Measurements from ENCODE around the gene KRT8.

The KRT8 gene

DNA sequence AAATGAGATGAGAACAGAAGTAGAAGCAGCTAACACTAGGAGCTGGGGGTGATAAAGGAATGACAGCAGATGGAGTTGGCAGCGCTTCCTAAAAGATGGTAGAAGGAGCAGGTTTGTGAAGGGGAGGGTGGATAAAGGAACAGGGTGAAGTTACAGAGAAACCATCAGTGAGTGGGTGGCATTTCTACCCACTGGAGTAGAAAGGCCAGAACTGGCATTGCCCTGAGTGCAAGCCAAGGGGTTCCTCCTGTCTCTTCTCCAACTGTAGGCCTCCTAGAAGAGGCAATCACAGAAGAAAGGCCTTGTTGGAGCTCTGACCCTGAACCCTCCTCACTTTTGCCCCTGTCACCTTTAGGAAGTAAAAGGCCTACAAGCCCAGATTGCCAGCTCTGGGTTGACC is 46.2 kb upstream of the KRT8 start:
- Histone ChIP-seq H3K27me3 (ENCODE audit: control insufficient read depth, insufficient read depth, low read length) (no peaks in the 10 kb centered on the region), H2AFZ (no peak overlapping the region), H3K4me3 (ENCODE audit: low read depth, low read length) (no peak overlapping the region), H3K9ac (no peak overlapping the region), H3K36me3 (ENCODE audit: control insufficient read depth, insufficient read depth, low read length) (no peaks in the 10 kb centered on the region), H3K9me3 (ENCODE audit: control insufficient read depth, low read length) (no peaks in the 10 kb centered on the region), H3K4me1 (peaks cover 12% of the 10 kb centered on the region), H3K79me2 (no peaks in the 10 kb centered on the region), H3K27ac (no peak overlapping the region), H3K4me2 (ENCODE audit: low read length) (no peak overlapping the region)
- TF ChIP-seq, protein P1, sequence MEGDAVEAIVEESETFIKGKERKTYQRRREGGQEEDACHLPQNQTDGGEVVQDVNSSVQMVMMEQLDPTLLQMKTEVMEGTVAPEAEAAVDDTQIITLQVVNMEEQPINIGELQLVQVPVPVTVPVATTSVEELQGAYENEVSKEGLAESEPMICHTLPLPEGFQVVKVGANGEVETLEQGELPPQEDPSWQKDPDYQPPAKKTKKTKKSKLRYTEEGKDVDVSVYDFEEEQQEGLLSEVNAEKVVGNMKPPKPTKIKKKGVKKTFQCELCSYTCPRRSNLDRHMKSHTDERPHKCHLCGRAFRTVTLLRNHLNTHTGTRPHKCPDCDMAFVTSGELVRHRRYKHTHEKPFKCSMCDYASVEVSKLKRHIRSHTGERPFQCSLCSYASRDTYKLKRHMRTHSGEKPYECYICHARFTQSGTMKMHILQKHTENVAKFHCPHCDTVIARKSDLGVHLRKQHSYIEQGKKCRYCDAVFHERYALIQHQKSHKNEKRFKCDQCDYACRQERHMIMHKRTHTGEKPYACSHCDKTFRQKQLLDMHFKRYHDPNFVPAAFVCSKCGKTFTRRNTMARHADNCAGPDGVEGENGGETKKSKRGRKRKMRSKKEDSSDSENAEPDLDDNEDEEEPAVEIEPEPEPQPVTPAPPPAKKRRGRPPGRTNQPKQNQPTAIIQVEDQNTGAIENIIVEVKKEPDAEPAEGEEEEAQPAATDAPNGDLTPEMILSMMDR (IDR thresholded peaks at IDR 0.05), result no peak

DNA sequence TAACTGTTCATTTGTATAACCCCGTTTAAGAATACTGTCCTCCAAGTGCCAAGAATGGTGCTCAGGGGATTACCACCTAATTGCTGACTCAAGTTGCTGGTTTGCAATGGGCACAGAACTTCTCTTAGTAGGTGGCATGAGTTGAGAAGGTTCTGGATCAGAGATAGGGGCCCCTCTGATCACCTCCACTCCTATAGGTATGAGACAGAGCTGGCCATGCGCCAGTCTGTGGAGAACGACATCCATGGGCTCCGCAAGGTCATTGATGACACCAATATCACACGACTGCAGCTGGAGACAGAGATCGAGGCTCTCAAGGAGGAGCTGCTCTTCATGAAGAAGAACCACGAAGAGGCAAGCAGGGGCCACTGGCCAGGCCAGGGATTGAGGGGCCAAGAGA is 45.7 kb upstream of the KRT8 start:
- H3K4me2 ChIP-seq (ENCODE audit: low read length), result peak overlapping the region; percentile 93
- H3K4me1 ChIP-seq, result peaks cover 12% of the 10 kb centered on the region
- no peak overlapping the region for H2AFZ ChIP-seq
- no peaks in the 10 kb centered on the region for H3K27me3 ChIP-seq (ENCODE audit: control insufficient read depth, insufficient read depth, low read length)
- no peaks in the 10 kb centered on the region for H3K9me3 ChIP-seq (ENCODE audit: control insufficient read depth, low read length)
- peak overlapping the region; percentile 60 for H3K4me3 ChIP-seq (ENCODE audit: low read depth, low read length)
- no peaks in the 10 kb centered on the region for H3K79me2 ChIP-seq
- no peak overlapping the region for H3K27ac ChIP-seq
- H3K36me3 ChIP-seq (ENCODE audit: control insufficient read depth, insufficient read depth, low read length), result no peaks in the 10 kb centered on the region
- H3K9ac ChIP-seq, result no peak overlapping the region
- TF ChIP-seq, protein P1 (IDR thresholded peaks at IDR 0.05), result no peak

DNA sequence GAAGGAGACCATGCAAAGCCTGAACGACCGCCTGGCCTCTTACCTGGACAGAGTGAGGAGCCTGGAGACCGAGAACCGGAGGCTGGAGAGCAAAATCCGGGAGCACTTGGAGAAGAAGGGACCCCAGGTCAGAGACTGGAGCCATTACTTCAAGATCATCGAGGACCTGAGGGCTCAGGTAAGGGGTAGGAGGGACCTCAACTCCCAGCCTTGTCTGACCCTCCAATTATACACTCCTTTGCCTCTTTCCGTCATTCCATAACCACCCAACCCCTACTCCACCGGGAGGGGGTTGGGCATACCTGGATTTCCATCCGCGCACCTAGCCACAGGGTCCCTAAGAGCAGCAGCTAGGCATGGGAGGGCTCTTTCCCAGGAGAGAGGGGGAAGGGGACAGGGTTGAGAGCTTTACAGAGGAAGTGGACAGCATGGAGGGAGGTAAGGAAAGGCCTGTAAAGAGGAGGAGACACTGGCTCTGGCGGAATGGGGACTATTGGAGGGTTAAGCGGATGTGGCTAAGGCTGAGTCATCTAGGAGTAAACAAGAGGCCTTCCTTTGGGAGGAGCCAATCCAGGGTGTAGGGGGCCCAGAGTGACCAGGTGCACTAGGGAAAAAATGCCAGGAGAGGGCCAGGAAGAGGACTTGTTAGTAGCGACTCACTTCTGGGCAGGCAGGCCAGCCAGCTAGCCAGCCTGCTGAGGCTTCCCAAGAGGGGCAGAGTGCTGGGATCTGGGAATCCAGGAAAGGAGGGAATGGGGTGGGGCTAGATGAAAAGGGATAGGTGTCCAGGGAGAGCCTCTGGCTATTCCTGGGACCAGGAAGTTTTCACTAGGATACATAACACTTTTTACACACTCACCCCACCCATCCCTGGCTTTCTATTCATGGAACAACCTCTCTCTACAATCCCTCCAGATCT is 44.8 kb upstream of the KRT8 start:
- H3K79me2 ChIP-seq, result no peaks in the 10 kb centered on the region
- H3K4me1 ChIP-seq, result peaks cover 12% of the 10 kb centered on the region
- H3K36me3 ChIP-seq (ENCODE audit: control insufficient read depth, insufficient read depth, low read length), result no peaks in the 10 kb centered on the region
- H3K27me3 ChIP-seq (ENCODE audit: control insufficient read depth, insufficient read depth, low read length), result no peaks in the 10 kb centered on the region
- TF ChIP-seq, protein P1 (IDR thresholded peaks at IDR 0.05), result no peak
- H3K27ac ChIP-seq, result peak overlapping the region; percentile 86
- H3K4me2 ChIP-seq (ENCODE audit: low read length), result peak overlapping the region; percentile 93
- H3K9ac ChIP-seq, result peak overlapping the region; percentile 43
- peak overlapping the region; percentile 60 for H3K4me3 ChIP-seq (ENCODE audit: low read depth, low read length)
- H2AFZ ChIP-seq, result peak overlapping the region; percentile 94
- H3K9me3 ChIP-seq (ENCODE audit: control insufficient read depth, low read length), result no peaks in the 10 kb centered on the region

DNA sequence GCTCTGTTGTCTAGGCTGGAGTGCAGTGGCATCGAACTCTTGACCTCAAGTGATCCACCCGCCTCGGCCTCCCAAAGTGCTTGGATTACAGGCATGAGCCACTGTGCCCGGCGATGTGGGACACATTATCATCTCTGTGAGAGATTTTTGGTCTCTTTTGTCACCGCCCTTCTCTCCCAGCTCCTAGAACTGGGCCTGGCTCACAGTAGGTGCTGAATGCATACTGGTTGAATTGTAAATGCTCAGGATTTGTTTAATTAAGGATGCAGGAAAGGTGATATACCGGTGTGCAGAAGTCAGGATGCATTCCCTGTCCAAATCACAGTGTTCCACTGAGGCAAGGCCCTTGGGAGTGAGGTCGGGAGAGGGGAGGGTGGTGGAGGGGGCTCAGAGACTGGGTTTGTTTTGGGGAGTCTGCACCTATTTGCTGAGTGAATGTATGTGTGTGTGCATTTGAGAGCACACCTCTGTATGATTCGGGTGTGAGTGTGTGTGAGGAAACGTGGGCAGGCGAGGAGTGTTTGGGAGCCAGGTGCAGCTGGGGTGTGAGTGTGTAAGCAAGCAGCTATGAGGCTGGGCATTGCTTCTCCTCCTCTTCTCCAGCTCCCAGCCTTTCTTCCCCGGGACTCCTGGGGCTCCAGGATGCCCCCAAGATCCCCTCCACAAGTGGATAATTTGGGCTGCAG is 43.0 kb upstream of the KRT8 start:
- Histone ChIP-seq H3K27me3 (ENCODE audit: control insufficient read depth, insufficient read depth, low read length) (no peaks in the 10 kb centered on the region), H2AFZ (peak overlapping the region; percentile 94), H3K9ac (no peak overlapping the region), H3K27ac (peak overlapping the region; percentile 56), H3K9me3 (ENCODE audit: control insufficient read depth, low read length) (no peaks in the 10 kb centered on the region), H3K79me2 (no peaks in the 10 kb centered on the region), H3K4me1 (peaks cover 12% of the 10 kb centered on the region), H3K36me3 (ENCODE audit: control insufficient read depth, insufficient read depth, low read length) (no peaks in the 10 kb centered on the region), H3K4me2 (ENCODE audit: low read length) (no peak overlapping the region), H3K4me3 (ENCODE audit: low read depth, low read length) (no peak overlapping the region)
- TF ChIP-seq, protein P1 (IDR thresholded peaks at IDR 0.05), result no peak

Measured in parathyroid adenoma (tissue), 2 donors.